HepG2 (cell line): ENCODE measurements around the gene RAC3. TPM values are rescaled to one million over a fixed set of nuclear protein-coding genes. Genes with fewer than 3 reads are reported as not detected.

Experiments
- AGO2 ChIP-seq: fragments of 200-400 bp; formaldehyde crosslinking; optimal IDR thresholded peaks from 2 replicates; pipeline ENCODE3; 2017; ENCODE audit warnings: mild to moderate bottlenecking, low read depth, low read length, moderate library complexity
- CBFB ChIP-seq: sonication (generic); formaldehyde crosslinking; IDR thresholded peaks from 2 replicates; pipeline ENCODE4 v1.4.0; 2020; ENCODE audit warnings: missing genetic modification reagents
- CEBPG ChIP-seq: IDR thresholded peaks from 2 replicates; pipeline ENCODE4 v1.6.1; 2016
- IKZF5 ChIP-seq: IDR thresholded peaks from 2 replicates; pipeline ENCODE4 v1.6.1; 2018; ENCODE audit warnings: missing genetic modification reagents, mild to moderate bottlenecking, missing compliant biosample characterization
- KLF6 ChIP-seq: IDR thresholded peaks from 2 replicates; pipeline ENCODE4 v1.8.0; 2016; ENCODE audit warnings: missing biosample characterization, missing genetic modification reagents
- UBTF ChIP-seq: sonication (generic); formaldehyde crosslinking; IDR thresholded peaks from 2 replicates; pipeline ENCODE4 v1.4.0; 2020; ENCODE audit warnings: mild to moderate bottlenecking, missing genetic modification reagents
- ZBTB33 ChIP-seq: sonication (generic); formaldehyde crosslinking; IDR thresholded peaks from 2 replicates; pipeline ENCODE4 v1.4.0; 2020; ENCODE audit warnings: missing genetic modification reagents
- ZNF556 ChIP-seq: sonication (generic); formaldehyde crosslinking; IDR thresholded peaks from 2 replicates; pipeline ENCODE4 v1.4.0; 2020; ENCODE audit warnings: mild to moderate bottlenecking, missing genetic modification reagents, borderline replicate concordance
- ZNF768 ChIP-seq: sonication (generic); formaldehyde crosslinking; IDR thresholded peaks from 2 replicates; pipeline ENCODE4 v1.4.0; 2020; ENCODE audit warnings: missing genetic modification reagents
- polyA plus RNA-seq, 8 experiments: library from polyadenylated mRNA; depleted of rRNA in 3 of 8; stranded (reverse) in 7 of 8; unstranded in 1 of 8; fragments of >200 nt; fragmentation: Illumina TruSeq in 4 of 8; extraction: Trizol in 4 of 8; gene quantifications; 2 replicates each; pipeline versions ENCODE4 v1.2.1 to v1.2.3, GENCODE V29; 2011 to 2016; ENCODE audit warnings: low read depth in 4 of 8, missing spikeins in 1 of 8, mixed read lengths in 1 of 8; ENCODE audit not compliant: insufficient read depth in 1 of 8
- total RNA-seq, 5 experiments: library from RNA; depleted of rRNA; stranded (reverse); fragments of >200 nt; fragmentation: Illumina TruSeq; extraction: Trizol; gene quantifications; 2 replicates each; pipeline ENCODE4 v1.2.3, GENCODE V29; 2016; ENCODE audit warnings: low read depth in 1 of 5

Gene RAC3
- total and polyA plus RNA-seq, 2 of the 13 experiments (the other 11 are each of a cell fraction or from before 2014, with no cell fraction given), result 10.5 to 21.3 TPM

GRCh38 chr17:82053556-82054263 is 22.2 kb downstream of the RAC3 start (continued):
- peak; percentile 44; the same call in 1 of the 2 replicates for TF ChIP-seq ZBTB33 (CRISPR knock-in tag)
- TF ChIP-seq AGO2, result peak; percentile 42
- TF ChIP-seq UBTF (CRISPR knock-in tag), result no peak
- no peak for TF ChIP-seq IKZF5 (CRISPR knock-in tag)
- TF ChIP-seq KLF6 (CRISPR knock-in tag), result no peak
- no peak for TF ChIP-seq CEBPG (CRISPR knock-in tag)
- TF ChIP-seq ZNF556 (CRISPR knock-in tag), result no peak
- TF ChIP-seq CBFB (CRISPR knock-in tag), result no peak
- 0 out of 2 replicates have a peak, but pooled peaks have one; percentile 12 for TF ChIP-seq ZNF768
